Measurements from ENCODE around the gene MORC1. TPM values are rescaled to one million over a fixed set of nuclear protein-coding genes. Genes with fewer than 3 reads are reported as not detected.

MORC1 gene
- total RNA-seq, 1 experiment from 2014 or later = 0.10 TPM

DNA sequence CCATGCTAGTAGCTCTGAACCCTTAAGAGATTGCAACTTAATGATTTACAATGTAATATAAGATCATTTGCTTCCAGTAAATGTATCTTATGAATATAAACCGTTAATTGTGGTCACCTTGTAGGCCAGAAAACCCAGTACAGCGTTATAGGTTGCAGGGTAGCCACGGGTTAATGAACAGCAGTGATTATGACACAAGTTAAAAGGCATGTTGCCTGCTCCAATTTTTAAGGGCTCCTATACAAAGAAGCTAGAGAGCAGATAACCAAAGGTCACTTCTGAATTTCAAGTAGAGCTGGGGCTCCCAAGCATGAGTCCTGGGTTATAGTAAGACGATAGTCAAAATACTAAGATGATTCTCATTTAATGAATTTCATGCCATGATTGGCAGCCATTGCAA, 177.8 kb downstream of the MORC1 start:
- DNase-seq (ENCODE audit: low spot score) = no peak

GRCh38 chr3:108936924-108937689, 180.8 kb downstream of the MORC1 start:
- no peak for DNase-seq (ENCODE audit: low spot score)

GRCh38 chr3:108931035-108931434, 186.9 kb downstream of the MORC1 start:
- DNase-seq (ENCODE audit: low spot score) = no peak

GRCh38 chr3:108918866-108919265, 199.1 kb downstream of the MORC1 start:
- no peak for DNase-seq (ENCODE audit: low spot score)

- peak; percentile 78 for DNase-seq (ENCODE audit: low spot score)
Measured at GRCh38 chr3:108914774-108915641, 202.9 kb downstream of the MORC1 start.

GRCh38 chr3:108909799-108910198, 208.1 kb downstream of the MORC1 start:
- DNase-seq (ENCODE audit: low spot score) = no peak

Other genes starting within 250 kb of the MORC1 start
- not detected in 2 replicates for gene GUCA1C, start 164.3 kb downstream of the MORC1 start, total RNA-seq (2014; rRNA removed; shearing (Covaris generic))
- gene C3orf85, start 18.6 kb upstream of the MORC1 start, total RNA-seq (2014; rRNA removed; shearing (Covaris generic)) = not detected in 2 replicates
- gene DPPA2, start 198.4 kb upstream of the MORC1 start, total RNA-seq (2014; rRNA removed; shearing (Covaris generic)) = not detected in 2 replicates
- 0.04 TPM in 1 of 2 replicates, not detected in the other for gene DPPA4, start 219.4 kb upstream of the MORC1 start, total RNA-seq (2014; rRNA removed; shearing (Covaris generic))

All from H4 (cell line).